HepG2 (cell line): ENCODE measurements around the gene AP2A2. TPM values are rescaled to one million over a fixed set of nuclear protein-coding genes. Genes with fewer than 3 reads are reported as not detected.

Source experiments
- ATAC-seq: fragments of 200-7000 bp; cut with Tn5 transposase; 3 replicates; pipeline ENCODE4 v1.9.1; 2020; ENCODE audit warnings: mild to moderate bottlenecking, moderate library complexity
- BruUV-seq: library from RNA; stranded (reverse); fragments of 400-500 nt; replicated peaks from 2 replicates; lab custom pipeline; 2021; lab: Mats Ljungman, UMichigan
- CTCF ChIA-PET: fragments of 300-600 bp; formaldehyde crosslinking; extraction: SDS; loops from one replicate; lab custom pipeline; 2021; ENCODE audit warnings: low total read pairs, inconsistent platforms, low intra/inter-chr PET ratio; lab: Yijun Ruan, JAX
- POLR2A ChIA-PET: fragments of 350-600 bp; sonication (Branson Sonifier 250); formaldehyde crosslinking; loops from one replicate; lab custom pipeline; 2020; ENCODE audit warnings: antibody characterized with exemption, inconsistent platforms; lab: Yijun Ruan, JAX
- DNase-seq: peaks from one replicate; pipeline ENCODE4 v3.0.0-alpha.2; 2015; ENCODE audit warnings: low spot score
- FAIRE-seq: peaks from 3 replicates; lab custom pipeline; 2011; peaks lifted over from hg19 to GRCh38; lab: Jason Lieb, UNC
- H2AFZ ChIP-seq: one replicate; pipeline ENCODE4 v1.6.1; 2011; ENCODE audit warnings: low read length, inconsistent platforms
- H3K27ac ChIP-seq: fragments of 300-600 bp; 3 replicates; pipeline ENCODE4 v1.8.0; 2011; ENCODE audit warnings: mixed run types, mild to moderate bottlenecking, mixed read lengths, low read length, inconsistent platforms; ENCODE audit not compliant: insufficient read depth; ENCODE audit errors: extremely low read length
- H3K27me3 ChIP-seq, 2 experiments: fragments of 200-600 bp in 1 of 2; 2 replicates in 1 of 2; 3 replicates in 1 of 2; pipeline versions ENCODE4 v1.6.0 to v1.8.0; 2011; ENCODE audit warnings: low read length in 2 of 2, mild to moderate bottlenecking in 2 of 2, moderate library complexity in 2 of 2, inconsistent platforms in 1 of 2; ENCODE audit not compliant: insufficient read depth in 2 of 2, control insufficient read depth in 1 of 2
- H3K36me3 ChIP-seq, 2 experiments: fragments of 200-600 bp in 1 of 2; replicated peaks in 1 of 2; 2 replicates in 1 of 2; 3 replicates in 1 of 2; pipeline versions ENCODE4 v1.5.1 to v1.8.0; 2011; ENCODE audit warnings: low read length in 2 of 2, inconsistent platforms in 1 of 2; ENCODE audit not compliant: insufficient read depth in 2 of 2, control insufficient read depth in 1 of 2
- H3K4me1 ChIP-seq: 2 replicates; pipeline ENCODE4 v1.5.1; 2012; ENCODE audit warnings: low read length, inconsistent platforms; ENCODE audit not compliant: insufficient read depth
- H3K4me2 ChIP-seq: 2 replicates; pipeline ENCODE4 v1.6.0; 2011; ENCODE audit warnings: low read depth, low read length, inconsistent platforms
- H3K4me3 ChIP-seq, 3 experiments: fragments of 200-600 bp in 1 of 3; sonication (generic), shearing (Covaris generic) in 1 of 3; replicated peaks in 1 of 3; 2 replicates each; pipeline ENCODE4 v1.5.1; 2011 to 2016; ENCODE audit warnings: low read length in 3 of 3, inconsistent platforms in 2 of 3, low read depth in 2 of 3, mild to moderate bottlenecking in 2 of 3, control low read depth in 1 of 3, mixed read lengths in 1 of 3; ENCODE audit not compliant: insufficient read depth in 1 of 3
- H3K79me2 ChIP-seq: one replicate; pipeline ENCODE4 v1.6.1; 2011; ENCODE audit warnings: low read length, inconsistent platforms; ENCODE audit not compliant: insufficient read depth
- H3K9ac ChIP-seq: 2 replicates; pipeline ENCODE4 v1.6.0; 2011; ENCODE audit warnings: mild to moderate bottlenecking, low read depth, low read length, inconsistent platforms; ENCODE audit not compliant: insufficient read depth
- H3K9me3 ChIP-seq: 2 replicates; pipeline ENCODE4 v1.5.1; 2012; ENCODE audit warnings: mild to moderate bottlenecking, low read length
- H4K20me1 ChIP-seq: 2 replicates; pipeline ENCODE4 v1.6.0; 2011; ENCODE audit warnings: inconsistent platforms, mild to moderate bottlenecking, low read length, moderate library complexity; ENCODE audit not compliant: insufficient read depth
- KLF16 ChIP-seq, 2 experiments: sonication (generic) in 1 of 2; formaldehyde crosslinking in 1 of 2; IDR thresholded peaks; 2 replicates each; pipeline versions ENCODE4 v1.6.1 to v1.8.0; 2016 to 2023; ENCODE audit warnings: missing genetic modification reagents in 2 of 2, missing compliant biosample characterization in 1 of 2
- UBTF ChIP-seq: sonication (generic); formaldehyde crosslinking; IDR thresholded peaks from 2 replicates; pipeline ENCODE4 v1.4.0; 2020; ENCODE audit warnings: mild to moderate bottlenecking, missing genetic modification reagents
- WGBS: methylation state at CpG from one replicate; pipeline ENCODE4 v1.1.6; 2017; ENCODE audit warnings: low lambda C conversion rate; 5-methylcytosine and 5-hydroxymethylcytosine counted together
- in situ Hi-C: cut with HindIII; loops from 2 replicates; pipeline ENCODE4 v1.10.0; 2017; ENCODE audit warnings: low pct_unique_long_range_greater_than_20kb; ENCODE audit not compliant: extremely low pct_ligation_motif_present
- intact Hi-C: fragments of 100-400 bp; cut with micrococcal nuclease; formaldehyde crosslinking; loops from one replicate; pipeline ENCODE4 v1.10.0; 2022; ENCODE audit not compliant: unreplicated experiment
- polyA plus RNA-seq, 8 experiments: library from polyadenylated mRNA; depleted of rRNA in 3 of 8; stranded (reverse) in 7 of 8; unstranded in 1 of 8; fragments of >200 nt; fragmentation: Illumina TruSeq in 4 of 8; extraction: Trizol in 4 of 8; gene quantifications; 2 replicates each; pipeline versions ENCODE4 v1.2.1 to v1.2.3, GENCODE V29; 2011 to 2016; ENCODE audit warnings: low read depth in 4 of 8, missing spikeins in 1 of 8, mixed read lengths in 1 of 8; ENCODE audit not compliant: insufficient read depth in 1 of 8
- total RNA-seq, 5 experiments: library from RNA; depleted of rRNA; stranded (reverse); fragments of >200 nt; fragmentation: Illumina TruSeq; extraction: Trizol; gene quantifications; 2 replicates each; pipeline ENCODE4 v1.2.3, GENCODE V29; 2016; ENCODE audit warnings: low read depth in 1 of 5
- TF ChIP-seq, protein P1 (sequence below): sonication (generic); formaldehyde crosslinking; IDR thresholded peaks from 2 replicates; pipeline ENCODE4 v1.4.0; 2020; ENCODE audit warnings: mild to moderate bottlenecking, missing genetic modification reagents

AP2A2 gene
- total and polyA plus RNA-seq, 2 of the 13 experiments (the other 11 are each of a cell fraction or from before 2014, with no cell fraction given): 25.7 to 75.7 TPM

- BruUV-seq: no TSS peak
- no peak for ATAC-seq
Observed at GRCh38 chr11:1018091-1018490, 92.4 kb downstream of the AP2A2 start.

More at GRCh38 chr11:1018091-1018490, 92.4 kb downstream of the AP2A2 start:
- Histone ChIP-seq H3K4me2 (no peak overlapping the region), H4K20me1 (no peaks in the 10 kb centered on the region), H3K27ac (no peak overlapping the region), H3K36me3 (no peaks in the 10 kb centered on the region), H3K4me1 (no peaks in the 10 kb centered on the region), H3K4me3 (no peak overlapping the region), H3K9me3 (no peaks in the 10 kb centered on the region), H3K9ac (no peak overlapping the region), H3K27me3 (no peaks in the 10 kb centered on the region; a peak in 1 of 5 replicates), H3K79me2 (no peaks in the 10 kb centered on the region), H2AFZ (no peak overlapping the region)
- DNase-seq: no peak
- CTCF ChIA-PET: no interaction called here
- POLR2A ChIA-PET: no interaction called here
- TF ChIP-seq UBTF (no peak), KLF16 (CRISPR knock-in tag; IDR thresholded peaks at IDR 0.05) (no peak)
- TF ChIP-seq, protein P1, sequence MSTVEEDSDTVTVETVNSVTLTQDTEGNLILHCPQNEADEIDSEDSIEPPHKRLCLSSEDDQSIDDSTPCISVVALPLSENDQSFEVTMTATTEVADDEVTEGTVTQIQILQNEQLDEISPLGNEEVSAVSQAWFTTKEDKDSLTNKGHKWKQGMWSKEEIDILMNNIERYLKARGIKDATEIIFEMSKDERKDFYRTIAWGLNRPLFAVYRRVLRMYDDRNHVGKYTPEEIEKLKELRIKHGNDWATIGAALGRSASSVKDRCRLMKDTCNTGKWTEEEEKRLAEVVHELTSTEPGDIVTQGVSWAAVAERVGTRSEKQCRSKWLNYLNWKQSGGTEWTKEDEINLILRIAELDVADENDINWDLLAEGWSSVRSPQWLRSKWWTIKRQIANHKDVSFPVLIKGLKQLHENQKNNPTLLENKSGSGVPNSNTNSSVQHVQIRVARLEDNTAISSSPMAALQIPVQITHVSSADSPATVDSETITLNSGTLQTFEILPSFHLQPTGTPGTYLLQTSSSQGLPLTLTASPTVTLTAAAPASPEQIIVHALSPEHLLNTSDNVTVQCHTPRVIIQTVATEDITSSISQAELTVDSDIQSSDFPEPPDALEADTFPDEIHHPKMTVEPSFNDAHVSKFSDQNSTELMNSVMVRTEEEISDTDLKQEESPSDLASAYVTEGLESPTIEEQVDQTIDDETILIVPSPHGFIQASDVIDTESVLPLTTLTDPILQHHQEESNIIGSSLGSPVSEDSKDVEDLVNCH (CRISPR knock-in tag): no peak
- intact Hi-C loops: no loop called here
- 79% methylated on average over 9 of the region's 9 CpGs for WGBS
- in situ Hi-C loops: no loop called here
- FAIRE-seq: peak; percentile 68
